ENCODE results near the gene BPIFB6. TPM values are rescaled to one million over a fixed set of nuclear protein-coding genes. Genes with fewer than 3 reads are reported as not detected.

The BPIFB6 gene
- total RNA-seq, 2 experiments from 2014 or later, result not detected

GRCh38 chr20:33075281-33075680, 43.8 kb downstream of the BPIFB6 start:
- ChIA-PET CTCF (interaction anchor here (1.3 kb wide), 1 partner anchor 130 kb away, joined by 5 read pairs; no protein-coding TSS in a partner anchor), POLR2A (no interaction called here)

GRCh38 chr20:33076662-33077372, 45.4 kb downstream of the BPIFB6 start:
- ATAC-seq (no peak), DNase-seq (no peak)
- Mint-ChIP-seq H3K27me3 (ENCODE audit: low read depth) (peaks cover 5% of the 10 kb centered on the region), H3K27ac (no peak overlapping the region), H3K4me3 (no peak overlapping the region), H3K4me1 (ENCODE audit: low read depth) (no peaks in the 10 kb centered on the region), H3K9me3 (ENCODE audit: insufficient read depth) (no peaks in the 10 kb centered on the region), H3K36me3 (ENCODE audit: low read depth) (no peaks in the 10 kb centered on the region)
- ChIA-PET CTCF (interaction anchor here (0.8 to 1.3 kb wide), 5 partner anchors 10 to 247 kb away, joined by 3 to 5 read pairs (median 3); no protein-coding TSS in a partner anchor), POLR2A (no interaction called here)

More at GRCh38 chr20:33075281-33075680, 43.8 kb downstream of the BPIFB6 start:
- H3K36me3 Mint-ChIP-seq (ENCODE audit: low read depth), result no peaks in the 10 kb centered on the region
- ATAC-seq, result no peak
- no peak overlapping the region for H3K4me3 Mint-ChIP-seq
- H3K27me3 Mint-ChIP-seq (ENCODE audit: low read depth), result no peaks in the 10 kb centered on the region
- no peak overlapping the region for H3K27ac Mint-ChIP-seq
- no peak for DNase-seq
- no peaks in the 10 kb centered on the region for H3K9me3 Mint-ChIP-seq (ENCODE audit: insufficient read depth)
- H3K4me1 Mint-ChIP-seq (ENCODE audit: low read depth), result no peaks in the 10 kb centered on the region

DNA sequence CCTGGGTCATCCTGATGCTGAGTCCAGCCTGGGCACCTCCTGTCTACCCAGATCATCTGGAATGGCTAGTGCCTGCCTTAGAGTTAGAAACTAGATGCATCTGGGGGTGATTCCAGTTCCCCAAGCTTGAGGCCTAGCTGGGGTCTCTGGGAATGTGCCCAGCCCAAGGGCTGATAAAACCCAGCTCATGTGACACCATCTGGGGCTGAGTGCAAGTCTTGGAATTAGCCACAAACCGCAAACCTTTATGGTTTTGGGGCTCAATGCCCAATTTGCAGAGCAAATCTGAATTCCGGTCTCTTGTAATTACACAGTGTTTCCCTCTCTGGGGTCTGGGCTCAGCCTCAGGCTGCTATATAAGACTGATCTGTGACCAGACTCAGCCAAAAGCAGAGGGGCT, 47.8 kb downstream of the BPIFB6 start, which contains the start of gene BPIFB4:
TSS of gene BPIFB4 (plus strand) at position 385 of the 400 bp plus-strand sequence. CDS start 1,884 bp downstream, outside the sequence.
- Mint-ChIP-seq H3K36me3 (ENCODE audit: low read depth) (no peaks in the 10 kb centered on the region), H3K4me1 (ENCODE audit: low read depth) (no peaks in the 10 kb centered on the region), H3K27me3 (ENCODE audit: low read depth) (peaks cover 5% of the 10 kb centered on the region), H3K9me3 (ENCODE audit: insufficient read depth) (no peaks in the 10 kb centered on the region), H3K4me3 (no peak within 1 kb of the TSS), H3K27ac (no peak within 1 kb of the TSS)
- CTCF ChIA-PET, result interaction anchor here (2.5 kb wide), 1 partner anchor 177 kb away, joined by 6 read pairs; no protein-coding TSS in a partner anchor
- POLR2A ChIA-PET, result interaction anchor here (0.6 kb wide), 1 partner anchor 285 kb away, joined by 3 read pairs; no protein-coding TSS in a partner anchor
- DNase-seq (no peak), ATAC-seq (no peak)

DNA sequence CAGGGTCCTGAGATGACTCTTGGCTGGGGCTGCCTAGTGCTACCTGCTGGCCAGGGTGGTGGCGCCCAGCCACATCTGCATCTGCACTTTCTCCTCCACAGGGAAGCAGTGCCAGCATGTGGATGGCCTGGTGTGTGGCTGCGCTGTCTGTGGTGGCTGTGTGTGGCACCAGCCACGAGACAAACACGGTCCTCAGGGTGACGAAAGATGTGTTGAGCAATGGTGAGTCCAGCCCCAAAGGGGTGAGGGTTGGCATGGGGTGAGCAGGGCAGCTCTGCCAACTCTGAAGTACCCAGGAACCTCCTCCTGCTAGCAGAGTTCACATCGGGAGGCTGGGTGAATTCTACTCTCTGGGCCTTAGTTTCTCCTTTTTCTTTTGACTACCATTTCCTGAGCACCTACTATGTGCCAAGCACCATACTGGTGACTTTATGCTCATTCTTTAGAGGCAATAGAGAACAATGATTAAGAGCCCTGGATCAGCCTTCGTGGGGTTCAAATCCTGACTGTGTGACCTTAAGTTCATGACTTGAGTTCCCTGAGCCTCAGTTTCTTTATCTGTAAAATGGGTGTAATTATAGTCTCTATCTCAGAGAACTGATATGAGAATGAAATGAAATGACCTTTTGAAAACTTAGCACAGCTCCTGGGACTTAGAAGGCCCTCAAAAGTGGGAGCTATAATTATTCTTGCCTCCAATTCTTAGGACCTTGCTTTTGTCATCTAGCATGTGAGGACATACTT, 50.1 kb downstream of the BPIFB6 start:
- Mint-ChIP-seq H3K27ac (no peak overlapping the region), H3K4me3 (no peak overlapping the region), H3K27me3 (ENCODE audit: low read depth) (peaks cover 5% of the 10 kb centered on the region), H3K9me3 (ENCODE audit: insufficient read depth) (no peaks in the 10 kb centered on the region), H3K4me1 (ENCODE audit: low read depth) (no peaks in the 10 kb centered on the region), H3K36me3 (ENCODE audit: low read depth) (no peaks in the 10 kb centered on the region)
- DNase-seq (no peak), ATAC-seq (no peak)
- POLR2A ChIA-PET, result no interaction called here
- CTCF ChIA-PET, result interaction anchor here (0.7 kb wide), 1 partner anchor 180 kb away, joined by 4 read pairs; no protein-coding TSS in a partner anchor

GRCh38 chr20:33082546-33082945, 51.1 kb downstream of the BPIFB6 start:
- DNase-seq (no peak), ATAC-seq (no peak)
- Mint-ChIP-seq H3K9me3 (ENCODE audit: insufficient read depth) (no peaks in the 10 kb centered on the region), H3K4me3 (no peak overlapping the region), H3K4me1 (ENCODE audit: low read depth) (no peaks in the 10 kb centered on the region), H3K27me3 (ENCODE audit: low read depth) (peaks cover 5% of the 10 kb centered on the region), H3K27ac (no peak overlapping the region), H3K36me3 (ENCODE audit: low read depth) (no peaks in the 10 kb centered on the region)
- CTCF ChIA-PET, result no interaction called here
- POLR2A ChIA-PET, result no interaction called here

DNA sequence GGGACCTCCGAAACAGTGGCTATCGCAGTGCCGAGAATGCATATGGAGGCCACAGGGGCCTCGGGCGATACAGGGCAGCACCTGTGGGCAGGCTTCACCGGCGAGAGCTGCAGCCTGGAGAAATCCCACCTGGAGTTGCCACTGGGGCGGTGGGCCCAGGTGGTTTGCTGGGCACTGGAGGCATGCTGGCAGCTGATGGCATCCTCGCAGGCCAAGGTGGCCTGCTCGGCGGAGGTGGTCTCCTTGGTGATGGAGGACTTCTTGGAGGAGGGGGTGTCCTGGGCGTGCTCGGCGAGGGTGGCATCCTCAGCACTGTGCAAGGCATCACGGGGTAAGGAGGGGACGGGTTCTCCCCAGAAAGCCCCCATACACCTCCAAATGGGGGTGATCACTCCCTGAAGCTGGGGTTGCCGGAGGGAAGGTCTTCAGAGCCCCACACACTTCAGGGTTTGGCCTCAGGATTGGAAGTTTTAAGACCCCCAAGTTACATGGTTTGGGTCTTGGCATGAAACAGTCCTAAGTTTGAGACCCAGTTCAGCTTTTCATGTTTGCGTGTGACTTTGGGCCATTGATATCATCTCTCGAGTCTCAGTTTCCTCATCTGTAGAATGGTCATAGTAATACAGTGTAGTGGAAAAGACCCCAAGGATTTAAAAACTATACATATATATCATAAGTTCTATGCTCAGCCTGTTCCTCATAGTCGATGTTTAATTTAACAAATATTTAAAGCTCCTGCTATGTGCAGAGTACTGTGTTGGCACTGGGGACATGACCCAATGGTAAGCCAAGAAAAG, 52.3 kb downstream of the BPIFB6 start:
- peaks cover 5% of the 10 kb centered on the region for H3K27me3 Mint-ChIP-seq (ENCODE audit: low read depth)

GRCh38 chr20:33084722-33085121, 53.3 kb downstream of the BPIFB6 start:
- Mint-ChIP-seq H3K4me1 (ENCODE audit: low read depth) (no peaks in the 10 kb centered on the region), H3K27me3 (ENCODE audit: low read depth) (peaks cover 5% of the 10 kb centered on the region), H3K9me3 (ENCODE audit: insufficient read depth) (no peaks in the 10 kb centered on the region), H3K27ac (no peak overlapping the region), H3K4me3 (no peak overlapping the region), H3K36me3 (ENCODE audit: low read depth) (no peaks in the 10 kb centered on the region)
- POLR2A ChIA-PET, result no interaction called here
- no peak for DNase-seq
- CTCF ChIA-PET, result interaction anchor here (1.3 kb wide), 1 partner anchor 182 kb away, joined by 3 read pairs; no protein-coding TSS in a partner anchor
- ATAC-seq, result no peak

More for the DNA sequence above, 52.3 kb downstream of the BPIFB6 start:
- Mint-ChIP-seq H3K36me3 (ENCODE audit: low read depth) (no peaks in the 10 kb centered on the region), H3K9me3 (ENCODE audit: insufficient read depth) (no peaks in the 10 kb centered on the region), H3K4me3 (no peak overlapping the region), H3K4me1 (ENCODE audit: low read depth) (no peaks in the 10 kb centered on the region), H3K27ac (no peak overlapping the region)
- no peak for DNase-seq
- ATAC-seq, result no peak
- POLR2A ChIA-PET, result no interaction called here
- CTCF ChIA-PET, result interaction anchor here (1.0 kb wide), 1 partner anchor 13 kb away, joined by 4 read pairs; no protein-coding TSS in a partner anchor

GRCh38 chr20:33086052-33086722, 54.7 kb downstream of the BPIFB6 start:
- H3K4me1 Mint-ChIP-seq (ENCODE audit: low read depth), result no peaks in the 10 kb centered on the region
- ChIA-PET POLR2A (no interaction called here), CTCF (interaction anchor here (0.9 to 1.5 kb wide), 3 partner anchors 10 to 184 kb away, joined by 3 to 4 read pairs (median 3); no protein-coding TSS in a partner anchor)
- no peak for ATAC-seq
- H3K9me3 Mint-ChIP-seq (ENCODE audit: insufficient read depth), result no peaks in the 10 kb centered on the region
- H3K27me3 Mint-ChIP-seq (ENCODE audit: low read depth), result no peaks in the 10 kb centered on the region
- no peaks in the 10 kb centered on the region for H3K36me3 Mint-ChIP-seq (ENCODE audit: low read depth)
- DNase-seq, result no peak
- no peak overlapping the region for H3K27ac Mint-ChIP-seq
- H3K4me3 Mint-ChIP-seq, result no peak overlapping the region

DNA sequence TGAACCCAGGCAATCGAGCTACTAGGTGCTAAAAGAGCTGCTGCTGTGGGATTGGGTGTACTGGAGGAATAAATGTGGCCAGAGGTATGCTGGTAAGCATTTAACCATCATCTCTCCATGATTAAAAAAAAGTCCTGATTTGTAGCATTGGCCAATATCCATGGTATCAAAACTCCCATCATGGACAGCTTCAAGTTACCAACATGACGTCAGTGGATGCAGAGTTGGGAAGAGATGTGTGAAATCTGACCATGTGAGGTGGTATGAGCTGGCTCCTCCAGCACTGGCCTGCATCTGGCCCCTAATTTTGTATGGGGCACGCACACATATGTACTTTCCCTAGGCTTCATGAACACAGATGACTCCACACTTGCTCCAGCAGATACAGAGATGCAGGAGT, 59.7 kb downstream of the BPIFB6 start:
- DNase-seq (no peak), ATAC-seq (no peak)
- no peak overlapping the region for H3K4me3 Mint-ChIP-seq
- ChIA-PET POLR2A (no interaction called here), CTCF (interaction anchor here (0.7 to 1.7 kb wide), 2 partner anchors 145 to 189 kb away, joined by 3 to 7 read pairs; no protein-coding TSS in a partner anchor)
- H3K9me3 Mint-ChIP-seq (ENCODE audit: insufficient read depth), result no peaks in the 10 kb centered on the region
- no peaks in the 10 kb centered on the region for H3K27me3 Mint-ChIP-seq (ENCODE audit: low read depth)
- no peaks in the 10 kb centered on the region for H3K4me1 Mint-ChIP-seq (ENCODE audit: low read depth)
- H3K27ac Mint-ChIP-seq, result no peak overlapping the region
- no peaks in the 10 kb centered on the region for H3K36me3 Mint-ChIP-seq (ENCODE audit: low read depth)

DNA sequence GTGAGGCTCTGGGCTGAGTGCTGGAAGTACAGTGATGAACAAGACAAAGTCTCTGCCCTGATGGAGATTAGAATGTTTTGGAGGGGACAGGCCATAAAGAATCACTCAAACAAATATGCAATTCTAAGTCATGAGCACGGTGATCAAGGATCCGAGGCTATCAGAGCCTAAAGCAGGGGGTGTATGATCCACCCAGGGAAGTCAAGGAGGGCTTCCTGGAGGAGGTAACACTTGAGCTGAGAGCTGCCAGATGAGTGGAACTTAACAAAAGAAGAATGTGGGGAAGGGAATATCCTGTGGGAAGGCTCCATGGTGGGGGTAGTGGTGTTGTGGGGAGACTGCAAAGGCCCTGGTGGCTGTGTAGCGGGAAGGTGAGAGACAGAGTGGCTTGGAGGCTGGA, 60.2 kb downstream of the BPIFB6 start:
- Mint-ChIP-seq H3K36me3 (ENCODE audit: low read depth) (no peaks in the 10 kb centered on the region), H3K9me3 (ENCODE audit: insufficient read depth) (no peaks in the 10 kb centered on the region), H3K4me1 (ENCODE audit: low read depth) (no peaks in the 10 kb centered on the region), H3K27ac (no peak overlapping the region), H3K27me3 (ENCODE audit: low read depth) (no peaks in the 10 kb centered on the region), H3K4me3 (no peak overlapping the region)
- ChIA-PET CTCF (interaction anchor here (1.7 kb wide), 1 partner anchor 190 kb away, joined by 7 read pairs; no protein-coding TSS in a partner anchor), POLR2A (no interaction called here)
- DNase-seq (no peak), ATAC-seq (no peak)

GRCh38 chr20:33092361-33092760, 60.9 kb downstream of the BPIFB6 start:
- CTCF ChIA-PET, result no interaction called here
- Mint-ChIP-seq H3K36me3 (ENCODE audit: low read depth) (no peaks in the 10 kb centered on the region), H3K27me3 (ENCODE audit: low read depth) (no peaks in the 10 kb centered on the region), H3K9me3 (ENCODE audit: insufficient read depth) (no peaks in the 10 kb centered on the region), H3K4me1 (ENCODE audit: low read depth) (no peaks in the 10 kb centered on the region), H3K27ac (no peak overlapping the region), H3K4me3 (no peak overlapping the region)
- DNase-seq (no peak), ATAC-seq (no peak)
- POLR2A ChIA-PET, result no interaction called here

All from activated CD8-positive, alpha-beta T cell treated with anti-CD3 and anti-CD28 coated beads, Interleukin-2, amount 10 ng/mL, durations not matched to agents 7 days and 5 days (primary cell).